Measurements from ENCODE around the gene ATP13A1.
"Not testable (repeated sequence)": the region's sequence is repeated elsewhere in the genome, so short reads cannot be mapped to it uniquely, and the experiment has no call there.

The ATP13A1 gene

GRCh38 chr19:19663256-19664120, at the start of gene ATP13A1:
Gene ATP13A1 (minus strand): TSS chr19:19663676. CDS start chr19:19663666, 10 bp downstream.
- DNase-seq: peak; percentile 89

GRCh38 chr19:19711934-19712828, 48.7 kb upstream of the ATP13A1 start:
- DNase-seq: no peak

- DNase-seq: no peak
Observed at GRCh38 chr19:19711306-19711933, 47.9 kb upstream of the ATP13A1 start.

GRCh38 chr19:19710506-19710905, 47.0 kb upstream of the ATP13A1 start:
- DNase-seq: no peak

- DNase-seq: no peak
Observed at GRCh38 chr19:19704836-19705235, 41.4 kb upstream of the ATP13A1 start.

GRCh38 chr19:19700493-19700892, 37.0 kb upstream of the ATP13A1 start:
- not testable (repeated sequence) for DNase-seq

- no peak for DNase-seq
Observed at GRCh38 chr19:19697589-19697988, 34.1 kb upstream of the ATP13A1 start.

- no peak for DNase-seq
Observed at GRCh38 chr19:19696386-19696785, 32.9 kb upstream of the ATP13A1 start.

GRCh38 chr19:19691683-19692082, 28.2 kb upstream of the ATP13A1 start:
- no peak for DNase-seq

GRCh38 chr19:19689023-19689422, 25.5 kb upstream of the ATP13A1 start:
- not testable (repeated sequence) for DNase-seq

- DNase-seq: no peak
Observed at GRCh38 chr19:19687090-19687489, 23.6 kb upstream of the ATP13A1 start.

GRCh38 chr19:19686580-19686979, 23.1 kb upstream of the ATP13A1 start:
- no peak for DNase-seq

GRCh38 chr19:19686119-19686518, 22.6 kb upstream of the ATP13A1 start:
- not testable (repeated sequence) for DNase-seq

- no peak for DNase-seq
Observed at GRCh38 chr19:19679176-19680073, 15.9 kb upstream of the ATP13A1 start.

- DNase-seq: no peak
Observed at GRCh38 chr19:19677579-19677978, 14.1 kb upstream of the ATP13A1 start.

GRCh38 chr19:19674315-19674714, 10.8 kb upstream of the ATP13A1 start:
- no peak for DNase-seq

GRCh38 chr19:19672816-19673215, 9.3 kb upstream of the ATP13A1 start:
- no peak for DNase-seq

- no peak for DNase-seq
Observed at GRCh38 chr19:19670070-19670551, 6.6 kb upstream of the ATP13A1 start.

- DNase-seq: peak; percentile 74
Observed at GRCh38 chr19:19668230-19669012, 4.9 kb upstream of the ATP13A1 start, which contains the start of gene ZNF101. Gene ZNF101 (plus strand): TSS chr19:19668839. CDS start chr19:19668964, 125 bp downstream.

GRCh38 chr19:19665420-19665948, 2.0 kb upstream of the ATP13A1 start:
- DNase-seq: not testable (repeated sequence)

- DNase-seq: no peak
Observed at GRCh38 chr19:19662871-19663255, 613 bp downstream of the ATP13A1 start.
